Loucy (cell line): ENCODE measurements around the gene FAAH2.

ENCODE experiments used
- H2AFZ ChIP-seq: fragments of 200-600 bp; sonication (generic); 2 replicates; pipeline ENCODE4 v1.6.0; 2016; ENCODE audit warnings: antibody characterized with exemption, mild to moderate bottlenecking, low read length, moderate library complexity
- H3F3A ChIP-seq: fragments of 200-600 bp; 2 replicates; pipeline ENCODE4 v1.6.0; 2016; ENCODE audit warnings: antibody characterized with exemption, low read depth, mild to moderate bottlenecking
- H3K27me3 ChIP-seq: fragments of 200-600 bp; sonication (generic); 2 replicates; pipeline ENCODE4 v1.6.1; 2014; ENCODE audit warnings: low read length, mild to moderate bottlenecking; ENCODE audit not compliant: insufficient read depth, poor library complexity, severe bottlenecking
- H3K36me3 ChIP-seq: fragments of 200-600 bp; sonication (generic); 2 replicates; pipeline ENCODE4 v1.6.1; 2016; ENCODE audit warnings: low read length; ENCODE audit not compliant: insufficient read depth
- H3K4me1 ChIP-seq: fragments of 200-600 bp; sonication (generic); 2 replicates; pipeline ENCODE4 v1.5.1; 2014; ENCODE audit warnings: low read length, mild to moderate bottlenecking; ENCODE audit not compliant: insufficient read depth, poor library complexity, severe bottlenecking
- H3K4me2 ChIP-seq: fragments of 200-600 bp; sonication (generic); 2 replicates; pipeline ENCODE4 v1.6.0; 2014; ENCODE audit warnings: antibody characterized with exemption, low read length, low read depth, mild to moderate bottlenecking; ENCODE audit not compliant: poor library complexity, severe bottlenecking
- H3K4me3 ChIP-seq: fragments of 200-600 bp; sonication (generic); 2 replicates; pipeline ENCODE4 v1.5.1; 2014; ENCODE audit warnings: low read length, mild to moderate bottlenecking, mixed read lengths; ENCODE audit not compliant: poor library complexity, severe bottlenecking
- H3K79me2 ChIP-seq: fragments of 200-600 bp; sonication (generic); 2 replicates; pipeline ENCODE4 v1.6.1; 2014; ENCODE audit warnings: low read length; ENCODE audit not compliant: insufficient read depth
- H3K9ac ChIP-seq: fragments of 200-600 bp; sonication (generic); 2 replicates; pipeline ENCODE4 v1.6.0; 2014; ENCODE audit warnings: mild to moderate bottlenecking, low read depth, low read length, moderate library complexity; ENCODE audit not compliant: poor library complexity, severe bottlenecking
- H3K9me2 ChIP-seq: fragments of 200-600 bp; sonication (generic); replicated peaks from 2 replicates; pipeline ENCODE4 v1.6.1; 2016; ENCODE audit warnings: low read depth, low read length, mixed read lengths
- H3K9me3 ChIP-seq: fragments of 200-600 bp; sonication (generic); 2 replicates; pipeline ENCODE4 v1.6.1; 2014; ENCODE audit warnings: mild to moderate bottlenecking, antibody characterized with exemption, low read length, low read depth; ENCODE audit not compliant: insufficient read depth
- H4K20me1 ChIP-seq: fragments of 200-600 bp; sonication (generic); 2 replicates; pipeline ENCODE4 v1.6.0; 2014; ENCODE audit warnings: antibody characterized with exemption, low read length, mild to moderate bottlenecking; ENCODE audit not compliant: insufficient read depth, poor library complexity, severe bottlenecking
- EZH2phosphoT487 ChIP-seq: fragments of 200-600 bp; IDR thresholded peaks from 2 replicates; pipeline ENCODE4 v1.6.1; 2018; ENCODE audit warnings: antibody characterized with exemption, mild to moderate bottlenecking, moderate library complexity, borderline replicate concordance
- TF ChIP-seq, protein P1 (sequence below): fragments of 200-600 bp; sonication (generic); conservative IDR thresholded peaks from 2 replicates; pipeline ENCODE4 v1.5.1; 2014; ENCODE audit warnings: mild to moderate bottlenecking, antibody characterized with exemption, low read length

Gene FAAH2

DNA sequence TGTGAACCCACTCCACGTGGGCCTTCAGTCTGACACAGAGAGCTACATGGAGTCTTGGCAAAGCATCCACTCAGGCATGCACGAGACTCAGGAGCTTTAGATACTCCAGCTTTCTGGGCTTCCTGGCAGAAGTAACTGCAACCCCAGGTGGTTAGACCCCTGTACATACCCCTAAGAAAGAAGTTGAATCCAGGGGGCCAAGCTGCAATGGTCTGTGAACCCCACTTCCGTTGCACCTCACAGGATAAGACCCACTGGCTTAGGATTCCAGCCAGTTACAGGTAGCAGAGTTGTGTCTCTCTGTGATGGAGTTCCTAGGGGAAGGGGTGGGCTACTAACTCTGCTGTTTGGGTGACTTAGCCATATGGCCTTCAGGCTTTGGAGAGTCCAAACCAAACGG is 21.4 kb upstream of the FAAH2 start:
- H3F3A ChIP-seq = no peaks in the 10 kb centered on the region
- H3K9me3 ChIP-seq = no peaks in the 10 kb centered on the region
- H3K27me3 ChIP-seq = no peaks in the 10 kb centered on the region
- TF ChIP-seq, protein P1, sequence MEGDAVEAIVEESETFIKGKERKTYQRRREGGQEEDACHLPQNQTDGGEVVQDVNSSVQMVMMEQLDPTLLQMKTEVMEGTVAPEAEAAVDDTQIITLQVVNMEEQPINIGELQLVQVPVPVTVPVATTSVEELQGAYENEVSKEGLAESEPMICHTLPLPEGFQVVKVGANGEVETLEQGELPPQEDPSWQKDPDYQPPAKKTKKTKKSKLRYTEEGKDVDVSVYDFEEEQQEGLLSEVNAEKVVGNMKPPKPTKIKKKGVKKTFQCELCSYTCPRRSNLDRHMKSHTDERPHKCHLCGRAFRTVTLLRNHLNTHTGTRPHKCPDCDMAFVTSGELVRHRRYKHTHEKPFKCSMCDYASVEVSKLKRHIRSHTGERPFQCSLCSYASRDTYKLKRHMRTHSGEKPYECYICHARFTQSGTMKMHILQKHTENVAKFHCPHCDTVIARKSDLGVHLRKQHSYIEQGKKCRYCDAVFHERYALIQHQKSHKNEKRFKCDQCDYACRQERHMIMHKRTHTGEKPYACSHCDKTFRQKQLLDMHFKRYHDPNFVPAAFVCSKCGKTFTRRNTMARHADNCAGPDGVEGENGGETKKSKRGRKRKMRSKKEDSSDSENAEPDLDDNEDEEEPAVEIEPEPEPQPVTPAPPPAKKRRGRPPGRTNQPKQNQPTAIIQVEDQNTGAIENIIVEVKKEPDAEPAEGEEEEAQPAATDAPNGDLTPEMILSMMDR = no peak
- TF ChIP-seq EZH2phosphoT487 = no peak
- no peak overlapping the region for H3K9ac ChIP-seq
- no peaks in the 10 kb centered on the region for H3K4me1 ChIP-seq
- H3K9me2 ChIP-seq = no peaks in the 10 kb centered on the region
- no peaks in the 10 kb centered on the region for H3K79me2 ChIP-seq
- H3K36me3 ChIP-seq = no peaks in the 10 kb centered on the region
- no peaks in the 10 kb centered on the region for H4K20me1 ChIP-seq
- no peak overlapping the region for H2AFZ ChIP-seq
- H3K4me2 ChIP-seq = no peak overlapping the region
- H3K4me3 ChIP-seq = no peak overlapping the region

DNA sequence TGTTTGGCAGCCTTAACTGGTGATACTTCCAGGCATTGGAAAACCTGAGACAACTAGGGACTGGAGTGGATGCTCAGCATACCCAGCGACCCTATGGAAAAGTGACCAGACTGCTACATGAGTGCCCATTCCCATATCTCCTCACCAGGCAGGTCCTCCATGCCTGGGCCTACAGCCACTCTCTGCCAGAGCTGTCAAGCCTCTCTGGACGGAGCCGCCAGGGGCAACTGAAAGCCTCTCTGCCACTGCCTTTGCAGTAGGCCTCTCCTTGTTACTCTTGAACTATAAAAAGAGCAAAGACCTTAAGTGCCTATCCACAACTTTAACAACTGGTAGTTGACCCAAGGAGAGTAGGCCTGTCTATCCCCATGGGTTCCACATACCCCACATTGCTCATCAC is 20.2 kb upstream of the FAAH2 start:
- no peaks in the 10 kb centered on the region for H3K9me3 ChIP-seq
- H3K9ac ChIP-seq = no peak overlapping the region
- no peaks in the 10 kb centered on the region for H3K36me3 ChIP-seq
- no peak overlapping the region for H3K4me3 ChIP-seq
- H3K79me2 ChIP-seq = no peaks in the 10 kb centered on the region
- H4K20me1 ChIP-seq = no peaks in the 10 kb centered on the region
- no peaks in the 10 kb centered on the region for H3K9me2 ChIP-seq
- no peaks in the 10 kb centered on the region for H3K27me3 ChIP-seq
- no peaks in the 10 kb centered on the region for H3K4me1 ChIP-seq
- TF ChIP-seq, protein P1 = no peak
- no peak for TF ChIP-seq EZH2phosphoT487
- no peaks in the 10 kb centered on the region for H3F3A ChIP-seq
- no peak overlapping the region for H3K4me2 ChIP-seq
- H2AFZ ChIP-seq = no peak overlapping the region

DNA sequence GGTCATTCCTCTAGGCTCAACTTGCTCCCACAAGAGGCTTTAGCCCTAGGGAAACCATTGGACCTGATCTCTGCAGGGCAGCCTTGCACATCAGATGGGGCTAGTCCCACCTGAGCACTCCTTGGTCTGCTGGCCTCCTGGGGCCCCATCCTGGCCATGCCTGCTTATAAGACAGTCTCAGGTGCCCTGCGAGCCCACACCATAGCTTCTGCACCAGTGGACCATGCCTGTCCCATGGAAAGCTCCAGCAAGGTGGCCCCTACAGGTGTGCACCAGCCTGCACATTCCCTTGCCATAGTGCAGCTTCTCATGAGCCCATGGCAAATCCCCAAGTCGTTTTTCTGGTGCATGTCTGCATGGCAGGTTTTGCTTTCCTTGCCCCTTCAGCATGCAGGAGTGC is 19.6 kb upstream of the FAAH2 start:
- Histone ChIP-seq H3K9ac (no peak overlapping the region), H2AFZ (no peak overlapping the region)
- TF ChIP-seq, protein P1 = no peak
- no peak for TF ChIP-seq EZH2phosphoT487

More for the DNA sequence above, 19.6 kb upstream of the FAAH2 start:
- Histone ChIP-seq H3K36me3 (no peaks in the 10 kb centered on the region), H3K9me2 (no peaks in the 10 kb centered on the region), H3F3A (no peaks in the 10 kb centered on the region), H3K9me3 (no peaks in the 10 kb centered on the region), H4K20me1 (no peaks in the 10 kb centered on the region), H3K4me3 (no peak overlapping the region), H3K79me2 (no peaks in the 10 kb centered on the region), H3K27me3 (no peaks in the 10 kb centered on the region), H3K4me2 (no peak overlapping the region), H3K4me1 (no peaks in the 10 kb centered on the region)
